WTC11 (cell line): ENCODE results near the gene LRRC28.

Source experiments
- ARID4B ChIP-seq: sonication (generic); formaldehyde crosslinking; IDR thresholded peaks from 2 replicates; pipeline ENCODE4 v1.8.0; 2023; ENCODE audit warnings: missing genetic modification reagents, mild to moderate bottlenecking, borderline replicate concordance
- CTCF ChIP-seq: fragments of 200-600 bp; IDR thresholded peaks from 2 replicates; pipeline ENCODE4 v1.8.0; 2022; ENCODE audit warnings: antibody characterized with exemption
- E2F1 ChIP-seq: sonication (generic); formaldehyde crosslinking; IDR thresholded peaks from 2 replicates; pipeline ENCODE4 v1.8.0; 2022; ENCODE audit warnings: mild to moderate bottlenecking, missing genetic modification reagents
- E2F4 ChIP-seq: sonication (generic); formaldehyde crosslinking; IDR thresholded peaks from 2 replicates; pipeline ENCODE4 v1.8.1; 2022; ENCODE audit warnings: low read depth, mild to moderate bottlenecking, moderate library complexity, missing genetic modification reagents, borderline replicate concordance
- FOXJ3 ChIP-seq: sonication (generic); formaldehyde crosslinking; IDR thresholded peaks from 2 replicates; pipeline ENCODE4 v1.9.0; 2021; ENCODE audit warnings: missing genetic modification reagents, mild to moderate bottlenecking, borderline replicate concordance
- FOXP4 ChIP-seq: sonication (generic); formaldehyde crosslinking; IDR thresholded peaks from 2 replicates; pipeline ENCODE4 v1.8.0; 2022; ENCODE audit warnings: mild to moderate bottlenecking, missing genetic modification reagents
- GABPB1 ChIP-seq: sonication (generic); formaldehyde crosslinking; IDR thresholded peaks from 2 replicates; pipeline ENCODE4 v1.8.1; 2023; ENCODE audit warnings: mild to moderate bottlenecking, missing genetic modification reagents
- NR3C1 ChIP-seq: sonication (generic); formaldehyde crosslinking; conservative IDR thresholded peaks from 2 replicates; pipeline ENCODE4 v1.8.1; 2023; ENCODE audit warnings: low read depth, mild to moderate bottlenecking, missing genetic modification reagents
- SMAD4 ChIP-seq: sonication (generic); formaldehyde crosslinking; IDR thresholded peaks from 2 replicates; pipeline ENCODE4 v1.8.0; 2022; ENCODE audit warnings: mild to moderate bottlenecking, missing genetic modification reagents
- SP1 ChIP-seq: sonication (generic); formaldehyde crosslinking; conservative IDR thresholded peaks from 2 replicates; pipeline ENCODE4 v1.8.1; 2022; ENCODE audit warnings: missing genetic modification reagents
- TEAD4 ChIP-seq: sonication (generic); formaldehyde crosslinking; IDR thresholded peaks from 2 replicates; pipeline ENCODE4 v1.8.0; 2022; ENCODE audit warnings: mild to moderate bottlenecking, missing genetic modification reagents
- USF2 ChIP-seq: sonication (generic); formaldehyde crosslinking; IDR thresholded peaks from 2 replicates; pipeline ENCODE4 v1.8.1; 2023; ENCODE audit warnings: mild to moderate bottlenecking, missing genetic modification reagents, moderate library complexity
- ZNF121 ChIP-seq: sonication (generic); formaldehyde crosslinking; IDR thresholded peaks from 2 replicates; pipeline ENCODE4 v1.8.0; 2023; ENCODE audit warnings: missing genetic modification reagents
- ZNF263 ChIP-seq: sonication (generic); formaldehyde crosslinking; IDR thresholded peaks from 2 replicates; pipeline ENCODE4 v1.8.1; 2022; ENCODE audit warnings: low read depth, mild to moderate bottlenecking, moderate library complexity, missing genetic modification reagents

GRCh38 chr15:99427210-99427609, 175.9 kb downstream of the LRRC28 start:
- no peak for TF ChIP-seq ARID4B
- no peak for TF ChIP-seq SP1
- TF ChIP-seq CTCF, result no peak
- TF ChIP-seq E2F4 (CRISPR knock-in tag), result no peak
- no peak for TF ChIP-seq TEAD4 (CRISPR knock-in tag)
- TF ChIP-seq USF2, result no peak
- TF ChIP-seq FOXJ3, result no peak
- no peak for TF ChIP-seq NR3C1 (CRISPR knock-in tag)
- TF ChIP-seq ZNF263 (CRISPR knock-in tag), result no peak
- no peak for TF ChIP-seq FOXP4 (CRISPR knock-in tag)
- TF ChIP-seq SMAD4 (CRISPR knock-in tag), result no peak
- TF ChIP-seq ZNF121, result no peak
- TF ChIP-seq E2F1 (CRISPR knock-in tag), result no peak
- no peak for TF ChIP-seq GABPB1 (CRISPR knock-in tag)
